ENCODE results near the gene CROCC2.

Gene CROCC2

GRCh38 chr2:241040081-241040803 is 134.1 kb downstream of the CROCC2 start:
- no peaks in the 10 kb centered on the region for H3K79me2 ChIP-seq (ENCODE audit: insufficient read depth, low read length)
- H3K4me1 ChIP-seq (ENCODE audit: insufficient read depth, low read length) = no peaks in the 10 kb centered on the region
- H3K4me3 ChIP-seq (ENCODE audit: low read depth in 1 of 2, low read length in 2 of 2) = no peak overlapping the region
- H2AFZ ChIP-seq (ENCODE audit: low read depth, low read length) = no peak overlapping the region
- no peak overlapping the region for H3K4me2 ChIP-seq (ENCODE audit: insufficient read depth, low read length)
- H3K27ac ChIP-seq (ENCODE audit: low read length) = no peak overlapping the region
- TF ChIP-seq EZH2 (IDR thresholded peaks at IDR 0.05; ENCODE audit: borderline replicate concordance, low read depth, low read length, severe bottlenecking) = no peak
- no peak for TF ChIP-seq CTCF (IDR thresholded peaks at IDR 0.05; ENCODE audit: borderline replicate concordance, extremely low read depth, low read length, poor library complexity, severe bottlenecking)
- no peaks in the 10 kb centered on the region; the same call in 1 of the 2 replicates for H4K20me1 ChIP-seq (ENCODE audit: insufficient read depth, low read length)
- ATAC-seq (ENCODE audit: insufficient read depth, low read depth) = no peak
- H3K9me3 ChIP-seq (ENCODE audit: insufficient read depth, low read length, severe bottlenecking) = no peaks in the 10 kb centered on the region
- no peak for DNase-seq
- no peak overlapping the region for H3K9ac ChIP-seq (ENCODE audit: low read depth, low read length)
- peaks cover 3% of the 10 kb centered on the region for H3K27me3 ChIP-seq (ENCODE audit: insufficient read depth, low read length, poor library complexity)
- no peaks in the 10 kb centered on the region for H3K36me3 ChIP-seq (ENCODE audit: insufficient read depth, low read length)

- Histone ChIP-seq H3K4me1 (ENCODE audit: insufficient read depth, low read length) (no peaks in the 10 kb centered on the region), H3K79me2 (ENCODE audit: insufficient read depth, low read length) (no peaks in the 10 kb centered on the region), H3K27me3 (ENCODE audit: insufficient read depth, low read length, poor library complexity) (peaks cover 3% of the 10 kb centered on the region), H3K9me3 (ENCODE audit: insufficient read depth, low read length, severe bottlenecking) (no peaks in the 10 kb centered on the region), H3K27ac (ENCODE audit: low read length) (no peak overlapping the region), H3K4me3 (ENCODE audit: low read depth in 1 of 2, low read length in 2 of 2) (no peak overlapping the region), H3K4me2 (ENCODE audit: insufficient read depth, low read length) (no peak overlapping the region), H4K20me1 (ENCODE audit: insufficient read depth, low read length) (no peaks in the 10 kb centered on the region; the same call in 1 of the 2 replicates), H2AFZ (ENCODE audit: low read depth, low read length) (no peak overlapping the region), H3K9ac (ENCODE audit: low read depth, low read length) (no peak overlapping the region), H3K36me3 (ENCODE audit: insufficient read depth, low read length) (no peaks in the 10 kb centered on the region)
- no peak for TF ChIP-seq EZH2 (IDR thresholded peaks at IDR 0.05; ENCODE audit: borderline replicate concordance, low read depth, low read length, severe bottlenecking)
- TF ChIP-seq CTCF (IDR thresholded peaks at IDR 0.05; ENCODE audit: borderline replicate concordance, extremely low read depth, low read length, poor library complexity, severe bottlenecking) = no peak
- ATAC-seq (ENCODE audit: insufficient read depth, low read depth) (no peak), DNase-seq (no peak)
Measured at GRCh38 chr2:241041589-241042158, 135.5 kb downstream of the CROCC2 start.

All from DND-41 (cell line).